ENCODE results near the gene B3GAT2.

B3GAT2 gene

DNA sequence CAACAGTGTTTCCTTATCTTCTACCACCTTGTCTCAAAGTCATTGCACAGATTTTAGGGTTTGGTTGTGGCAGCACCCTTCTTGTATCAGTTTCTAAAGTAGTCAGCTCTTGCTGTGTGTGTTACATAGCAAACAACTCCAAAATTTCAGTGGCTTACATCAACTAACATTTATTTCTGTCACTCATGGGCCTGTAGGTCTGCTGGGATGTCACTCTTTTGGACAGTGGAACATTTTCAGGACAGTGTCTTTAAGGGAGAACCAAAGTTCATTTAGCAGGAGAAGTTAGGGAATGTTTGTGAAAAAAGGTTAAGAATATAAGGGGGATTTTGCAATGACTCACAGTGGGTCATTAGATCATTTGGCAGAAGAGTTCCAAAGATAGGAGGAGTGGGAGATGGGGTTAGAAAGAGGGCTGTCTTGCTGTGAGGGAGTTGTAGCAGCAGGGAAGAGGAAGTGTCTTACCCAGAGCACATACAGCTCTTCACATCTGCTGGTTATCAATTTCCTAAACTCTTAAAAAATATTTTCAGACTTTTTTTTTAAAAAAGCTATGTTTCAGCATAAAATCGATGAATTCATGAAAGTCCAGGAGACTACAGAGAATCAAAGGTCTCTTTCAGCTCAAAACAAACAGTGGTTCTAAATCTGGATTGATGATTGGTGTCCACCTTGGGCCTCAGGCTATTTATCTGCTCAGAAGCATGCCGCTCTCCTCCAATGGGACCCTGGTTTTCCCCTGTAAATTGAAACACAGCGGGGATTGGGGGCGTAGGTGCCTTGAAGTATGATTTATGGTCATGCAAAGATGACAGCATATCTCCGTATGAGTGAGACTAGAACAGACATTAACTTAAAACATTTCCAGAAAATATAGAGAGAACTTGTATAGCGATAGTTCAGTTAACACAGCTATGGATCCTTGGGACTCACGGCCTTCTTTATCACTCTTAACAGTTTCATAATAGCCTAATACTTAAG lies 117.3 kb downstream of the B3GAT2 start:
- TF ChIP-seq, protein P1, sequence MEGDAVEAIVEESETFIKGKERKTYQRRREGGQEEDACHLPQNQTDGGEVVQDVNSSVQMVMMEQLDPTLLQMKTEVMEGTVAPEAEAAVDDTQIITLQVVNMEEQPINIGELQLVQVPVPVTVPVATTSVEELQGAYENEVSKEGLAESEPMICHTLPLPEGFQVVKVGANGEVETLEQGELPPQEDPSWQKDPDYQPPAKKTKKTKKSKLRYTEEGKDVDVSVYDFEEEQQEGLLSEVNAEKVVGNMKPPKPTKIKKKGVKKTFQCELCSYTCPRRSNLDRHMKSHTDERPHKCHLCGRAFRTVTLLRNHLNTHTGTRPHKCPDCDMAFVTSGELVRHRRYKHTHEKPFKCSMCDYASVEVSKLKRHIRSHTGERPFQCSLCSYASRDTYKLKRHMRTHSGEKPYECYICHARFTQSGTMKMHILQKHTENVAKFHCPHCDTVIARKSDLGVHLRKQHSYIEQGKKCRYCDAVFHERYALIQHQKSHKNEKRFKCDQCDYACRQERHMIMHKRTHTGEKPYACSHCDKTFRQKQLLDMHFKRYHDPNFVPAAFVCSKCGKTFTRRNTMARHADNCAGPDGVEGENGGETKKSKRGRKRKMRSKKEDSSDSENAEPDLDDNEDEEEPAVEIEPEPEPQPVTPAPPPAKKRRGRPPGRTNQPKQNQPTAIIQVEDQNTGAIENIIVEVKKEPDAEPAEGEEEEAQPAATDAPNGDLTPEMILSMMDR (conservative IDR thresholded peaks at IDR 0.05; ENCODE audit: control insufficient read depth, insufficient read depth, low read depth, low read length) = no peak
- no peak overlapping the region for H3K4me3 ChIP-seq (ENCODE audit: control insufficient read depth, low read depth, low read length)
- no peak for DNase-seq (ENCODE audit: low read depth)

DNA sequence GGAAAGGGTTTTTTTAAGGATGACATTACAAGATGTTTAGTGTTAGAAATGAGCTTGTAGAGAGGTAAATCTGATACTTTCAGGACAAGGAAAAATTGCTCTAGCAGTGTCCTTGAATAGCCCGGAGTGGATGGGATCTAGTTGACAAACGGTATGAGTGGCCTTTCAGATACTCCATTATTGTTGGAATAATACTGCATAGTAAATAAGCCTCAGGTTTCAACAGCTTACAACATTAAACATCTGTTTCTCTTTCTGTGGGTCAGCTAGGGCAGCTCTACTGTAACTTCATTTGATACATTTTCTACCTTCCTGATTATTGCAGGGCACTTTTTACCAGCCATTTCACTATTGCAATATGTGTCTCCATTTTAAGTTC lies 118.0 kb downstream of the B3GAT2 start:
- DNase-seq (ENCODE audit: low read depth) = no peak
- no peak overlapping the region for H3K4me3 ChIP-seq (ENCODE audit: control insufficient read depth, low read depth, low read length)
- TF ChIP-seq, protein P1 (conservative IDR thresholded peaks at IDR 0.05; ENCODE audit: control insufficient read depth, insufficient read depth, low read depth, low read length) = no peak

DNA sequence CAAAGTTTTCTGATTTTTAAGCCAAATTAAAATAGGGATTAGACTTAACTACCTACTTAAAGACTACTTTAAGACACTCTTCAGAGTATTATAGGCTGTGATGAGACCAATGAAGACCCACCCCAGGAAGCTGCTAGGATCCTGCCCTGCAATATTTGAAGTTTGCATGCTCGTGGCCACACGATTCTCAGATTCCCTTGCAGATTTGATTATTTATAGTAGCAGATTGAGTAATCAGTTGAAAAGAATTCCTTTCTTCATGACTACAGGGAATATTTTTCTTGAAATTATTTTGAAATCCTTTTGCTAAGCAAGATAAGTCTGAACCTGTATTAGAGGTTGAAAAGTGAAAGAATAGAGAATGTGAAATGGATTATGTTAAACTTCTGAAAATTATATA lies 122.3 kb downstream of the B3GAT2 start:
- no peak overlapping the region for H3K4me3 ChIP-seq (ENCODE audit: control insufficient read depth, low read depth, low read length)
- DNase-seq (ENCODE audit: low read depth) = peak; percentile 12
- TF ChIP-seq, protein P1 (conservative IDR thresholded peaks at IDR 0.05; ENCODE audit: control insufficient read depth, insufficient read depth, low read depth, low read length) = no peak

DNA sequence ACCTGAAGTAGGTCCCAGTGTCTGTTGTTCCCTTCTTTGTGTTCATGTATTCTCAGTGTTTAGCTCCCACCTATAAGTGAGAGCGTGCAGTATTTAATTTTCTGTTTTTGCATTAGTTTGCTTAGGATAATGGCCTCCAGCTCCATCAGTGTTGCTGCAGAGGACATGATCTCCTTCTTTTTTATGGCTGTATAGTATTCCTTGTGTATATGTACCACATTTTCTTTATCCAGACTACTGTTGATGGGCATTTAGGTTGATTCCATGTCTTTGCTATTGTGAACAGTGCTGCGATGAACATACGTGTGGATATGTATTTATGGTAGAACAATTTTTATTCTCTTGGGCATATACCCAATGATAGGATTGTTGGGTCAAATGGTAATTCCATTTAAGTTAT lies 125.4 kb downstream of the B3GAT2 start:
- H3K4me3 ChIP-seq (ENCODE audit: control insufficient read depth, low read depth, low read length) = no peak overlapping the region
- DNase-seq (ENCODE audit: low read depth) = no peak
- TF ChIP-seq, protein P1 (conservative IDR thresholded peaks at IDR 0.05; ENCODE audit: control insufficient read depth, insufficient read depth, low read depth, low read length) = no peak

DNA sequence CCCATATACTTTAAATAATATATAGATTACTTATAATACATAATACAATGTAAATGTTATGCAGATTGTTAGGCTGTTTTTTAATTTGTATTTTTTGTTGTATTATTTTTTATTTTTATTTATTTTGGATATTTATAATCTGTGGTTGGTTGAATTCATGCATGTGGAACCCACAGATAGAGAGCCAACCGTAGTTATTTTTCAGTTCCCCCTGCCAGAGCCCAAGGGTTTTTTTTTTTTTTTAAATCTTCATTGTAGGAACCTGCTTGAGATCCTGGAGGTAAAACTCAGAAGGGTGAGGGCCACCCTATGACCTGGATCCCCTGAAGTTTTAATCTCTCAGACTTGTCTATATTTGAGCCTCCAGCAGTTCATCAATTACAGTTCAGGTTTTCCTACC lies 133.2 kb downstream of the B3GAT2 start:
- no peak overlapping the region for H3K4me3 ChIP-seq (ENCODE audit: control insufficient read depth, low read depth, low read length)
- TF ChIP-seq, protein P1 (conservative IDR thresholded peaks at IDR 0.05; ENCODE audit: control insufficient read depth, insufficient read depth, low read depth, low read length) = no peak
- no peak for DNase-seq (ENCODE audit: low read depth)

DNA sequence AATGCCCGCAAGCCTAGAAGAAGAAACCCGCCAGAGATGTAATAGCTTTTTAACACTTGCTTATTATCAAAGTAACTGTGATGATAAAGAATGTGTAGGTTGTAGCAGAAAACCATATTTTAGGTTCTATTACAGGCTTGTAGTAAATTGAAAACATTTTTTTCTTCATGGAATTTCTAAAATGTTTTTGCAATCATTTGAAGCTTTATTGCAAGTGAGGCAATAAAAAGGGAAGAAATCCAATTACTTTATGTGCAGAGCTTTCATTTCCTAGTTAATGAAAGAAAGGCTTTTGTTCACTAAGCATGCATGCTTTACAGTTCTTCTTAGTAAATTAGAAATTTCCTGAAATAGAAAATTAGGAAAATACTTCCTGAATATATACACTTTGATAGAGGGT lies 135.1 kb downstream of the B3GAT2 start:
- TF ChIP-seq, protein P1 (conservative IDR thresholded peaks at IDR 0.05; ENCODE audit: control insufficient read depth, insufficient read depth, low read depth, low read length) = no peak
- H3K4me3 ChIP-seq (ENCODE audit: control insufficient read depth, low read depth, low read length) = no peak overlapping the region
- no peak for DNase-seq (ENCODE audit: low read depth)
